Neural progenitor cell (in vitro differentiated cells): Measurements from ENCODE around the gene LAYN.

Experiments used
- CTCF ChIP-seq: fragments of 200-600 bp; sonication (generic); IDR thresholded peaks from 2 replicates; pipeline ENCODE4 v1.5.1; 2017; ENCODE audit warnings: antibody characterized with exemption, mild to moderate bottlenecking
- EZH2 ChIP-seq: fragments of 200-600 bp; sonication (generic); IDR thresholded peaks from 2 replicates; pipeline ENCODE4 v1.6.1; 2017; ENCODE audit warnings: antibody characterized with exemption, mild to moderate bottlenecking, moderate library complexity

DNA sequence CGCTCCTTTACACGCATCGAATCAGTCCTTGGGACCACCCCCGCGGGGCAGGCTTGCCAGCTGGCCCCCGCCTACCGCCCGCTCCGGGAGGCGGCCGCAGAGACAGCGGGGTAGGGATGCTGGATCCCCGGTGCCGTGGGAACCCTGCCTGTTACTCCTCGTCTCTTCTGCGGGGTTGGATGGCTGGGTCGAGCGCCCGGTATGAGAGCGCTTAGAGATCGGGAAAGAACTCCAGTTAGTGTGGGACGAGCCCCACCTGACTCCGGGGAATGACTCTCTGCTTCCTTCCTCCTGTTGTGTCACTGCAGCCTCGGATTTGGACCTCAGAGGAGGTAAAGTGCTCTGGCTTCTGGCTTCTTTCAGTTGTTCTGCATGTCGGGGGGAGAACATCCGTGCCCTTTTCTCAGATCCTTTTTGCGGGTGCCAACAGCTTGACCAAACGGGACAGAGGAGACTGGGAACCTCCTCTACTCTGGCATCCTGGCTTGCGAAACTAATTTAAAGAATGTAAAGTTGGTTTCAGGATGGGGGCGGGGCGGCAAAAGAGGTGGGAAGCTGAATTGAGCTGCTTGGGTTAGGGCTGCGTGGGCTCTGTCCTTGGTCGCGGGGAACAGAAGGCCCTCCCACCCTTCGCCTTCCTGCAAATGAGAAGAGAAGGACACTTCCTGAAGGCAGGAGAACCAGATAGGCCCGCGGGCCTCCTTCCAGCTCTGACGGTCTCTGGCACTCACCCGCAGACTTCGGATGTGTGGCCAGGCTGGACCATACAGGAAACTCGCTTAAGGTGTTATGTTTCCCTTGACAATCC lies 938 bp downstream of the LAYN start:
- no peak for TF ChIP-seq CTCF
- TF ChIP-seq EZH2 = peak; percentile 76
